Measurements from ENCODE around the gene MBOAT7. TPM values are rescaled to one million over a fixed set of nuclear protein-coding genes. Genes with fewer than 3 reads are reported as not detected.
A peak's percentile ranks its signal among the peaks of the same experiment; 100 is the strongest.
"Not testable (repeated sequence)": the region's sequence is repeated elsewhere in the genome, so short reads cannot be mapped to it uniquely, and the experiment has no call there.

MBOAT7 gene
- total RNA-seq, 1 experiment from 2014 or later: 100 TPM

GRCh38 chr19:54216869-54217268 lies 27.5 kb upstream of the MBOAT7 start:
- Histone ChIP-seq H4K91ac (ENCODE audit: insufficient read length, low read depth, low read length) (no peak overlapping the region), H3K79me2 (ENCODE audit: insufficient read depth, low read length) (no peaks in the 10 kb centered on the region), H3K79me1 (ENCODE audit: insufficient read depth, low read depth, low read length, poor library complexity, severe bottlenecking) (no peaks in the 10 kb centered on the region), H2BK15ac (ENCODE audit: low read depth, low read length) (no peak overlapping the region), H3K18ac (ENCODE audit: insufficient read length, low read depth, low read length) (no peak overlapping the region), H3K56ac (ENCODE audit: insufficient read length, low read depth, low read length) (no peak overlapping the region), H3K4me1 (ENCODE audit: insufficient read depth, low read length) (no peaks in the 10 kb centered on the region), H2BK12ac (ENCODE audit: insufficient read length, low read depth, low read length) (no peak overlapping the region), H3K23me2 (ENCODE audit: insufficient read length, low read depth, low read length, poor library complexity, severe bottlenecking) (no peaks in the 10 kb centered on the region), H3K4me2 (ENCODE audit: insufficient read depth, insufficient read length, low read length) (no peak overlapping the region), H3T11ph (ENCODE audit: low read length) (no peak overlapping the region), H4K20me1 (ENCODE audit: control insufficient read depth, insufficient read depth, insufficient read length) (no peaks in the 10 kb centered on the region), H3K27me3 (ENCODE audit: insufficient read depth, low read length) (no peaks in the 10 kb centered on the region), H3K23ac (ENCODE audit: insufficient read length, low read depth, low read length) (no peak overlapping the region), H2AFZ (ENCODE audit: low read length) (no peak overlapping the region), H2BK120ac (ENCODE audit: low read depth, low read length, poor library complexity, severe bottlenecking) (no peak overlapping the region), H4K8ac (replicated peaks; ENCODE audit: insufficient read length, low read depth, low read length) (no peak overlapping the region), H2BK5ac (ENCODE audit: insufficient read length, low read length) (no peak overlapping the region), H3K27ac (ENCODE audit: insufficient read length, low read depth, low read length) (no peak overlapping the region), H3K9me3 (ENCODE audit: control insufficient read depth, low read depth, low read length) (no peaks in the 10 kb centered on the region), H3K14ac (ENCODE audit: insufficient read depth, low read length) (no peak overlapping the region), H2AK5ac (ENCODE audit: insufficient read length, low read length) (no peak overlapping the region), H2BK20ac (ENCODE audit: low read depth, low read length, poor library complexity, severe bottlenecking) (no peak overlapping the region), H3K4ac (ENCODE audit: low read depth, low read length) (no peak overlapping the region), H3K9ac (ENCODE audit: extremely low read depth, insufficient read length, low read length) (no peak overlapping the region), H4K5ac (ENCODE audit: insufficient read length, low read depth, low read length) (no peak overlapping the region)
- Mint-ChIP-seq H3K27me3 (ENCODE audit: low read depth) (peaks cover 2% of the 10 kb centered on the region), H3K36me3 (ENCODE audit: insufficient read depth in 1 of 3, low read depth in 3 of 3) (peaks cover 13 to 24% (median 15%) of the 10 kb centered on the region in 3 experiments), H3K4me3 (peak overlapping the region in 1 of 2 experiments; percentile 50; a peak in 1 of 5 replicates), H3K27ac (no peak overlapping the region; a peak in 1 of 7 replicates), H3K9me3 (peaks cover 0 to 2% of the 10 kb centered on the region in 2 experiments; a peak in 3 of 5 replicates), H3K4me1 (peaks cover 11 to 13% of the 10 kb centered on the region in 2 experiments)
- TF ChIP-seq CTCF (conservative IDR thresholded peaks at IDR 0.05): no peak
- no CpG with 5 or more reads among the region's 9 CpGs for WGBS (ENCODE audit: extremely low coverage, insufficient read length, low lambda C conversion rate)
- DNase-seq: no peak

- not testable (repeated sequence) for H3K27ac Mint-ChIP-seq; H3K23me2 ChIP-seq (ENCODE audit: insufficient read length, low read depth, low read length, poor library complexity, severe bottlenecking); H3K9me3 ChIP-seq (ENCODE audit: control insufficient read depth, low read depth, low read length); H3K27me3 Mint-ChIP-seq (ENCODE audit: low read depth); H3K4me2 ChIP-seq (ENCODE audit: insufficient read depth, insufficient read length, low read length); H2AFZ ChIP-seq (ENCODE audit: low read length); H3K4ac ChIP-seq (ENCODE audit: low read depth, low read length); H3K4me1 ChIP-seq (ENCODE audit: insufficient read depth, low read length); H3K27ac ChIP-seq (ENCODE audit: insufficient read length, low read depth, low read length); DNase-seq; H2BK5ac ChIP-seq (ENCODE audit: insufficient read length, low read length); H4K8ac ChIP-seq (replicated peaks; ENCODE audit: insufficient read length, low read depth, low read length); H3K79me2 ChIP-seq (ENCODE audit: insufficient read depth, low read length); H3K79me1 ChIP-seq (ENCODE audit: insufficient read depth, low read depth, low read length, poor library complexity, severe bottlenecking); H3K4me3 Mint-ChIP-seq; H3K56ac ChIP-seq (ENCODE audit: insufficient read length, low read depth, low read length); H3K9ac ChIP-seq (ENCODE audit: extremely low read depth, insufficient read length, low read length); H2BK12ac ChIP-seq (ENCODE audit: insufficient read length, low read depth, low read length); H3K18ac ChIP-seq (ENCODE audit: insufficient read length, low read depth, low read length); H4K20me1 ChIP-seq (ENCODE audit: control insufficient read depth, insufficient read depth, insufficient read length); H2BK20ac ChIP-seq (ENCODE audit: low read depth, low read length, poor library complexity, severe bottlenecking); H4K91ac ChIP-seq (ENCODE audit: insufficient read length, low read depth, low read length); H3K9me3 Mint-ChIP-seq; H3K14ac ChIP-seq (ENCODE audit: insufficient read depth, low read length); H2BK120ac ChIP-seq (ENCODE audit: low read depth, low read length, poor library complexity, severe bottlenecking); H4K5ac ChIP-seq (ENCODE audit: insufficient read length, low read depth, low read length); H2AK5ac ChIP-seq (ENCODE audit: insufficient read length, low read length); H3K23ac ChIP-seq (ENCODE audit: insufficient read length, low read depth, low read length); H3T11ph ChIP-seq (ENCODE audit: low read length); H3K27me3 ChIP-seq (ENCODE audit: insufficient read depth, low read length); H2BK15ac ChIP-seq (ENCODE audit: low read depth, low read length)
- WGBS (ENCODE audit: extremely low coverage, insufficient read length, low lambda C conversion rate): no CpG with 5 or more reads among the region's 19 CpGs
- Mint-ChIP-seq H3K4me1 (peaks cover 13% of the 10 kb centered on the region in 2 experiments), H3K36me3 (ENCODE audit: insufficient read depth in 1 of 3, low read depth in 3 of 3) (peaks cover 23 to 36% (median 25%) of the 10 kb centered on the region in 3 experiments)
These were observed 25.4 kb upstream of the MBOAT7 start for GRCh38 chr19:54214734-54215133.

Data from H9 (cell line).